ENCODE measurements around the gene PRR20C.
"Not testable (repeated sequence)": the region's sequence is repeated elsewhere in the genome, so short reads cannot be mapped to it uniquely, and the experiment has no call there.

DNA sequence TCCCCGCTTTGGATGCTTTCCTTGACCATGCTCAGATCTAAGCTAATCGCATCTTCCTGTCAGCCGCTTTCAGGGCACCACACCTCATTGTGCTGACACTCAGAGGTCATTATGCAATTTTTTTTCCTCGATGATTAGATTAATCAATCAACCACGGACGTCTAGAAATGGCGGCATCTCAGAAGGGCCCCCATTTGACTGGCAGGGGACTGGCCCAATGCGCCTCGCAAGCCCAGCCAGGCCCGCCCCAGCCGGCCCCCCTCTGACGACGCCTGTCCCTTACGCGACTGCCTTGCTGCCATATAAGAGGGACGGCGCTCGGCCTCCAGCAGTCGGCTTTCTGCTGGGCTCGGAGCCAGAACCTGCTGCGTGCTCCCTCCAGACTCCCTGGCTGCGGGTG, 6.5 kb downstream of the PRR20C start, which contains the start of gene PRR20D:
- TF ChIP-seq CTCF (conservative IDR thresholded peaks at IDR 0.05; ENCODE audit: low read length); EZH2phosphoT487 (IDR thresholded peaks at IDR 0.05; ENCODE audit: borderline replicate concordance): not testable (repeated sequence)
